ENCODE data around the gene TRIM2.

The TRIM2 gene

DNA sequence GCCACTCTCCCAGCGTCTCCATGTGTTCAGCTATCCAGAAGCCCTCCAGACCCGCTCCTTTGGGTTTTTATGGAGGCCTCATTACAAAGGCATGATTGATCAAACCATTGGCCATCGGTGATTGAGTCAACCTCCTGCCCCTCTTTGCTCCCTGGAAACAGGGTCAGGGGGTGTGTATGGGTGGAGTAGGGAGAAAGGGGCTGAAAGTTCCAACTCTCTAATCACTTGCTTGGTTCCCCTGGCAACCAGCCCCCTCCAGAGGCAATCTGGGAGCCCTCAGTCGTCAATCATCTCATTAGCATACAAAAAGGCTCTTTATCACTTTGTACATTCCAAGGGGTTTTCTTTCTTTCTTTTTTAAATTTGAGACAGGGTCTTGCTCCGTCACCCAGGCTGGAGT is 2.3 kb downstream of the TRIM2 start:
- DNase-seq (ENCODE audit: low read depth in 1 of 2, low spot score in 1 of 2) = no peak
- no peaks in the 10 kb centered on the region for H3K27me3 ChIP-seq (ENCODE audit: insufficient read depth, poor library complexity, severe bottlenecking)
- TF ChIP-seq, protein P1, sequence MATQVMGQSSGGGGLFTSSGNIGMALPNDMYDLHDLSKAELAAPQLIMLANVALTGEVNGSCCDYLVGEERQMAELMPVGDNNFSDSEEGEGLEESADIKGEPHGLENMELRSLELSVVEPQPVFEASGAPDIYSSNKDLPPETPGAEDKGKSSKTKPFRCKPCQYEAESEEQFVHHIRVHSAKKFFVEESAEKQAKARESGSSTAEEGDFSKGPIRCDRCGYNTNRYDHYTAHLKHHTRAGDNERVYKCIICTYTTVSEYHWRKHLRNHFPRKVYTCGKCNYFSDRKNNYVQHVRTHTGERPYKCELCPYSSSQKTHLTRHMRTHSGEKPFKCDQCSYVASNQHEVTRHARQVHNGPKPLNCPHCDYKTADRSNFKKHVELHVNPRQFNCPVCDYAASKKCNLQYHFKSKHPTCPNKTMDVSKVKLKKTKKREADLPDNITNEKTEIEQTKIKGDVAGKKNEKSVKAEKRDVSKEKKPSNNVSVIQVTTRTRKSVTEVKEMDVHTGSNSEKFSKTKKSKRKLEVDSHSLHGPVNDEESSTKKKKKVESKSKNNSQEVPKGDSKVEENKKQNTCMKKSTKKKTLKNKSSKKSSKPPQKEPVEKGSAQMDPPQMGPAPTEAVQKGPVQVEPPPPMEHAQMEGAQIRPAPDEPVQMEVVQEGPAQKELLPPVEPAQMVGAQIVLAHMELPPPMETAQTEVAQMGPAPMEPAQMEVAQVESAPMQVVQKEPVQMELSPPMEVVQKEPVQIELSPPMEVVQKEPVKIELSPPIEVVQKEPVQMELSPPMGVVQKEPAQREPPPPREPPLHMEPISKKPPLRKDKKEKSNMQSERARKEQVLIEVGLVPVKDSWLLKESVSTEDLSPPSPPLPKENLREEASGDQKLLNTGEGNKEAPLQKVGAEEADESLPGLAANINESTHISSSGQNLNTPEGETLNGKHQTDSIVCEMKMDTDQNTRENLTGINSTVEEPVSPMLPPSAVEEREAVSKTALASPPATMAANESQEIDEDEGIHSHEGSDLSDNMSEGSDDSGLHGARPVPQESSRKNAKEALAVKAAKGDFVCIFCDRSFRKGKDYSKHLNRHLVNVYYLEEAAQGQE (IDR thresholded peaks at IDR 0.05; ENCODE audit: insufficient replicate concordance, low read depth) = no peak
- TF ChIP-seq POLR2AphosphoS5 (IDR thresholded peaks at IDR 0.05; ENCODE audit: low read depth) (no peak), SPI1 (IDR thresholded peaks at IDR 0.05; ENCODE audit: borderline replicate concordance, low read depth) (no peak), GABPA (IDR thresholded peaks at IDR 0.05; ENCODE audit: low read depth) (no peak)
- TF ChIP-seq, protein P2, sequence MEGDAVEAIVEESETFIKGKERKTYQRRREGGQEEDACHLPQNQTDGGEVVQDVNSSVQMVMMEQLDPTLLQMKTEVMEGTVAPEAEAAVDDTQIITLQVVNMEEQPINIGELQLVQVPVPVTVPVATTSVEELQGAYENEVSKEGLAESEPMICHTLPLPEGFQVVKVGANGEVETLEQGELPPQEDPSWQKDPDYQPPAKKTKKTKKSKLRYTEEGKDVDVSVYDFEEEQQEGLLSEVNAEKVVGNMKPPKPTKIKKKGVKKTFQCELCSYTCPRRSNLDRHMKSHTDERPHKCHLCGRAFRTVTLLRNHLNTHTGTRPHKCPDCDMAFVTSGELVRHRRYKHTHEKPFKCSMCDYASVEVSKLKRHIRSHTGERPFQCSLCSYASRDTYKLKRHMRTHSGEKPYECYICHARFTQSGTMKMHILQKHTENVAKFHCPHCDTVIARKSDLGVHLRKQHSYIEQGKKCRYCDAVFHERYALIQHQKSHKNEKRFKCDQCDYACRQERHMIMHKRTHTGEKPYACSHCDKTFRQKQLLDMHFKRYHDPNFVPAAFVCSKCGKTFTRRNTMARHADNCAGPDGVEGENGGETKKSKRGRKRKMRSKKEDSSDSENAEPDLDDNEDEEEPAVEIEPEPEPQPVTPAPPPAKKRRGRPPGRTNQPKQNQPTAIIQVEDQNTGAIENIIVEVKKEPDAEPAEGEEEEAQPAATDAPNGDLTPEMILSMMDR (IDR thresholded peaks at IDR 0.05; ENCODE audit: insufficient read depth, low read length) = no peak
- H3K4me3 ChIP-seq (replicated peaks; ENCODE audit: insufficient read depth, low read length) = no peak overlapping the region
- H3K27ac ChIP-seq (replicated peaks) = no peak overlapping the region

DNA sequence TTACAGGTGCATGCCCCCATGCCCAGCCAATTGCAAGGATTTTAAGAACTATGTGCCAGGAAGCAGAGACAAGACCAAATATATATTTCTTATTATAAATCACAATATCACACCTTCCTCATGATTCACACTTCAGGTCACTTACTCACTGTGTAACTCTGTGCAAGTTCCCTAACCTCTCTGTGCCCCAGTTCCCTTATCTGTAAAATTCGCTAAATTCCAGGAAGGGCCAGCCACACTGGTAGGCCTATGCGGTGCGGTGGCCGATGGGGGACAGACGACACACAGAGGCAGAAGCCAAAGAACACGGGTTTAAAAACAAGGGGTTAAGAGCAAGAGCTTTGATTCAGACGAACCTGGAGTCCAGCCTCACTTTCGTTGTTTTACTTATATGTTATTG is 2.8 kb downstream of the TRIM2 start:
- Histone ChIP-seq H3K27me3 (ENCODE audit: insufficient read depth, poor library complexity, severe bottlenecking) (no peaks in the 10 kb centered on the region), H3K4me3 (replicated peaks; ENCODE audit: insufficient read depth, low read length) (no peak overlapping the region), H3K27ac (replicated peaks) (no peak overlapping the region)
- DNase-seq (ENCODE audit: low read depth in 1 of 2, low spot score in 1 of 2) = no peak
- no peak for TF ChIP-seq POLR2AphosphoS5 (IDR thresholded peaks at IDR 0.05; ENCODE audit: low read depth)
- no peak for TF ChIP-seq SPI1 (IDR thresholded peaks at IDR 0.05; ENCODE audit: borderline replicate concordance, low read depth)
- TF ChIP-seq, protein P1 (IDR thresholded peaks at IDR 0.05; ENCODE audit: insufficient replicate concordance, low read depth) = no peak
- TF ChIP-seq, protein P2 (IDR thresholded peaks at IDR 0.05; ENCODE audit: insufficient read depth, low read length) = no peak
- TF ChIP-seq GABPA (IDR thresholded peaks at IDR 0.05; ENCODE audit: low read depth) = no peak

DNA sequence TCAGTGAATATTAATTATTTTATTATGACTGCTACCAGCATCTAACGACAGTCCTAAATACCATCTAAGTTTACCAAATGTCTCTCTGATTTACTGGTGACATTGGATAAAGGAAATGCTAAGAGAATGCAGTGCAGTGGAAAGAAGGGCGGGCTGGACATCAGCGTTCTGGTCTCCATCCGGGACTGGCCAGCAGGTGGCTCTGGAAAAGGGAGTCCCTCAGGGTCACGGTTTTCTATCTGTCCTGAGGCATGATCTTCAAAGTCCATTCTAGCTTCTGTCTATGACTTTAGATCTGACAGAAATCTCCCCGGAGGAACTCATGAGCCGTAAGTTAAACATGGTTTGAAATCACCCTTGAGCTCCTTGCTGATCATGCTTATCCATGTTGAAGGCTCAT is 3.3 kb downstream of the TRIM2 start:
- Histone ChIP-seq H3K27ac (replicated peaks) (no peak overlapping the region), H3K4me3 (replicated peaks; ENCODE audit: insufficient read depth, low read length) (no peak overlapping the region), H3K27me3 (ENCODE audit: insufficient read depth, poor library complexity, severe bottlenecking) (no peaks in the 10 kb centered on the region)
- TF ChIP-seq, protein P1 (IDR thresholded peaks at IDR 0.05; ENCODE audit: insufficient replicate concordance, low read depth) = no peak
- no peak for TF ChIP-seq GABPA (IDR thresholded peaks at IDR 0.05; ENCODE audit: low read depth)
- TF ChIP-seq POLR2AphosphoS5 (IDR thresholded peaks at IDR 0.05; ENCODE audit: low read depth) = no peak
- TF ChIP-seq, protein P2 (IDR thresholded peaks at IDR 0.05; ENCODE audit: insufficient read depth, low read length) = no peak
- TF ChIP-seq SPI1 (IDR thresholded peaks at IDR 0.05; ENCODE audit: borderline replicate concordance, low read depth) = no peak
- no peak for DNase-seq (ENCODE audit: low read depth in 1 of 2, low spot score in 1 of 2)

All from HL-60 (cell line).